ENCODE data around the gene GLYATL3.
"Not testable (repeated sequence)": the region's sequence is repeated elsewhere in the genome, so short reads cannot be mapped to it uniquely, and the experiment has no call there.

GLYATL3 gene

GRCh38 chr6:49499623-49500022, at the start of gene GLYATL3:
Gene GLYATL3 (plus strand): TSS chr6:49499923. CDS start chr6:49511991, 12,068 bp downstream.
- DNase-seq (ENCODE audit: low read depth): no peak

- DNase-seq (ENCODE audit: low read depth): no peak
Measured at GRCh38 chr6:49453221-49453620, 46.5 kb upstream of the GLYATL3 start.

GRCh38 chr6:49454787-49455709, 44.7 kb upstream of the GLYATL3 start:
- no peak for DNase-seq (ENCODE audit: low read depth)

- DNase-seq (ENCODE audit: low read depth): peak; percentile 17
Measured at GRCh38 chr6:49457771-49458170, 42.0 kb upstream of the GLYATL3 start.

GRCh38 chr6:49462071-49462470, 37.7 kb upstream of the GLYATL3 start:
- peak; percentile 13 for DNase-seq (ENCODE audit: low read depth)

- no peak for DNase-seq (ENCODE audit: low read depth)
Measured at GRCh38 chr6:49462599-49462926, 37.2 kb upstream of the GLYATL3 start.

GRCh38 chr6:49462927-49463611, 36.7 kb upstream of the GLYATL3 start, which contains the start of the genes CENPQ and MMUT:
Gene CENPQ (plus strand): TSS chr6:49463370. CDS start chr6:49470177, 6,807 bp downstream.
Gene MMUT (minus strand): TSS chr6:49463253. CDS start chr6:49459466, 3,787 bp downstream.
- peak; percentile 94 for DNase-seq (ENCODE audit: low read depth)

GRCh38 chr6:49463612-49463967, 36.1 kb upstream of the GLYATL3 start:
- DNase-seq (ENCODE audit: low read depth): no peak

- DNase-seq (ENCODE audit: low read depth): no peak
Measured at GRCh38 chr6:49464691-49465090, 35.0 kb upstream of the GLYATL3 start.

GRCh38 chr6:49468042-49468441, 31.7 kb upstream of the GLYATL3 start:
- DNase-seq (ENCODE audit: low read depth): no peak

- not testable (repeated sequence) for DNase-seq (ENCODE audit: low read depth)
Measured at GRCh38 chr6:49476564-49476963, 23.2 kb upstream of the GLYATL3 start.

- peak; percentile 25 for DNase-seq (ENCODE audit: low read depth)
Measured at GRCh38 chr6:49479308-49479970, 20.3 kb upstream of the GLYATL3 start.

GRCh38 chr6:49481846-49482245, 17.9 kb upstream of the GLYATL3 start:
- not testable (repeated sequence) for DNase-seq (ENCODE audit: low read depth)

GRCh38 chr6:49483380-49483779, 16.3 kb upstream of the GLYATL3 start:
- not testable (repeated sequence) for DNase-seq (ENCODE audit: low read depth)

GRCh38 chr6:49490633-49491032, 9.1 kb upstream of the GLYATL3 start:
- DNase-seq (ENCODE audit: low read depth): no peak

- DNase-seq (ENCODE audit: low read depth): no peak
Measured at GRCh38 chr6:49497304-49497703, 2.4 kb upstream of the GLYATL3 start.

GRCh38 chr6:49499126-49499525, 597 bp upstream of the GLYATL3 start:
- no peak for DNase-seq (ENCODE audit: low read depth)

GRCh38 chr6:49504666-49505065, 4.9 kb downstream of the GLYATL3 start:
- no peak for DNase-seq (ENCODE audit: low read depth)

- DNase-seq (ENCODE audit: low read depth): no peak
Measured at GRCh38 chr6:49506569-49507111, 6.9 kb downstream of the GLYATL3 start.

GRCh38 chr6:49509342-49509741, 9.6 kb downstream of the GLYATL3 start:
- DNase-seq (ENCODE audit: low read depth): no peak

- no peak for DNase-seq (ENCODE audit: low read depth)
Measured at GRCh38 chr6:49513153-49513989, 13.6 kb downstream of the GLYATL3 start.
